ENCODE results near the gene PADI3. TPM values are rescaled to one million over a fixed set of nuclear protein-coding genes. Genes with fewer than 3 reads are reported as not detected.

PADI3 gene
- total RNA-seq, 4 donors from 2014 or later: not detected

- TF ChIP-seq, protein P1, sequence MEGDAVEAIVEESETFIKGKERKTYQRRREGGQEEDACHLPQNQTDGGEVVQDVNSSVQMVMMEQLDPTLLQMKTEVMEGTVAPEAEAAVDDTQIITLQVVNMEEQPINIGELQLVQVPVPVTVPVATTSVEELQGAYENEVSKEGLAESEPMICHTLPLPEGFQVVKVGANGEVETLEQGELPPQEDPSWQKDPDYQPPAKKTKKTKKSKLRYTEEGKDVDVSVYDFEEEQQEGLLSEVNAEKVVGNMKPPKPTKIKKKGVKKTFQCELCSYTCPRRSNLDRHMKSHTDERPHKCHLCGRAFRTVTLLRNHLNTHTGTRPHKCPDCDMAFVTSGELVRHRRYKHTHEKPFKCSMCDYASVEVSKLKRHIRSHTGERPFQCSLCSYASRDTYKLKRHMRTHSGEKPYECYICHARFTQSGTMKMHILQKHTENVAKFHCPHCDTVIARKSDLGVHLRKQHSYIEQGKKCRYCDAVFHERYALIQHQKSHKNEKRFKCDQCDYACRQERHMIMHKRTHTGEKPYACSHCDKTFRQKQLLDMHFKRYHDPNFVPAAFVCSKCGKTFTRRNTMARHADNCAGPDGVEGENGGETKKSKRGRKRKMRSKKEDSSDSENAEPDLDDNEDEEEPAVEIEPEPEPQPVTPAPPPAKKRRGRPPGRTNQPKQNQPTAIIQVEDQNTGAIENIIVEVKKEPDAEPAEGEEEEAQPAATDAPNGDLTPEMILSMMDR (IDR thresholded peaks at IDR 0.05): no peak
- TF ChIP-seq POLR2A (IDR thresholded peaks at IDR 0.05): no peak
- Histone ChIP-seq H3K27ac (no peak overlapping the region), H3K4me3 (no peak overlapping the region), H3K27me3 (no peaks in the 10 kb centered on the region), H3K4me1 (no peaks in the 10 kb centered on the region), H3K9me3 (no peaks in the 10 kb centered on the region), H3K36me3 (no peaks in the 10 kb centered on the region)
- DNase-seq: no peak
These were observed 23.8 kb upstream of the PADI3 start for GRCh38 chr1:17225140-17225539.

DNA sequence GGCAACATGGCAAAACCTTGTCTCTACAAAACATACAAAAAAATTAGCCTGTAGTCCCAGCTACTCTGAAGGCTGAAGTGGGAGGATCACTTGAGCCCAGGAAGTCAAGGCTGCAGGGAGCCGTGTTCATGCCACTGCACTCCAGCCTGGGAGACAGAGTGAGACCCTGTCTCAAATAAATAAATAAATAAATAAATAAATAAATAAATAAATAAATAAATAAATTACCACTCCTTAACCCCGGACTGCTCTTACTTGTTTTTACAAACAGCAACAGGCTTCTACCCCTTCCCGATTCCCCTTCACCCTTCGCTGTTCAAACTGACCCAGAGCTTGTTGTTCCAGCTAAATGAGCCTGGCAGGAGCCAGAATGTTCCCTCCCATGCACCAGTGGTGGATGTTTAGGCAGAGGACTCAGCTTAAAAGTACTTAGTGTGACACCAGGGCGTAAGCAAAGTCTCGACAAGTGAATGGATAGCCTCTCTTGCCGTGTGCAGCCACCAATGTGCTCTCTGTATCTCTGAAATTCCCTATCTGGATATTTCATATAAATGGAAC is 21.5 kb upstream of the PADI3 start:
- H3K27me3 ChIP-seq: no peaks in the 10 kb centered on the region
- H3K27ac ChIP-seq: no peak overlapping the region
- H3K9me3 ChIP-seq: no peaks in the 10 kb centered on the region
- DNase-seq: no peak
- TF ChIP-seq, protein P1 (IDR thresholded peaks at IDR 0.05): no peak
- TF ChIP-seq POLR2A (IDR thresholded peaks at IDR 0.05): no peak
- no peaks in the 10 kb centered on the region for H3K4me1 ChIP-seq
- H3K4me3 ChIP-seq: no peak overlapping the region
- no peaks in the 10 kb centered on the region for H3K36me3 ChIP-seq

- Histone ChIP-seq H3K27ac (no peak overlapping the region), H3K4me1 (peaks cover 0 to 5% (median 1%) of the 10 kb centered on the region in 4 donors), H3K27me3 (no peaks in the 10 kb centered on the region), H3K36me3 (no peaks in the 10 kb centered on the region), H3K9me3 (no peaks in the 10 kb centered on the region), H3K4me3 (no peak overlapping the region)
- TF ChIP-seq, protein P1 (IDR thresholded peaks at IDR 0.05): no peak
- TF ChIP-seq POLR2A (IDR thresholded peaks at IDR 0.05): no peak
- no peak for DNase-seq
These were observed 20.3 kb upstream of the PADI3 start for GRCh38 chr1:17228619-17229018.

- no peaks in the 10 kb centered on the region for H3K27me3 ChIP-seq
- H3K4me3 ChIP-seq: no peak overlapping the region
- TF ChIP-seq POLR2A (IDR thresholded peaks at IDR 0.05): no peak
- H3K4me1 ChIP-seq: peaks cover 0 to 13% (median 1%) of the 10 kb centered on the region in 4 donors
- no peaks in the 10 kb centered on the region for H3K36me3 ChIP-seq
- H3K27ac ChIP-seq: no peak overlapping the region
- DNase-seq: no peak
- no peaks in the 10 kb centered on the region for H3K9me3 ChIP-seq
These were observed 19.5 kb upstream of the PADI3 start for GRCh38 chr1:17229379-17229778.

- TF ChIP-seq POLR2A (IDR thresholded peaks at IDR 0.05): no peak
- TF ChIP-seq, protein P1 (IDR thresholded peaks at IDR 0.05): no peak
- Histone ChIP-seq H3K27me3 (no peaks in the 10 kb centered on the region), H3K4me1 (peaks cover 0 to 13% (median 1%) of the 10 kb centered on the region in 4 donors), H3K27ac (no peak overlapping the region), H3K4me3 (no peak overlapping the region), H3K9me3 (no peaks in the 10 kb centered on the region), H3K36me3 (no peaks in the 10 kb centered on the region)
- DNase-seq: no peak
These were observed 18.8 kb upstream of the PADI3 start for GRCh38 chr1:17230106-17230505.

GRCh38 chr1:17230671-17231310 is 18.1 kb upstream of the PADI3 start:
- Histone ChIP-seq H3K27ac (no peak overlapping the region), H3K9me3 (no peaks in the 10 kb centered on the region), H3K4me1 (peaks cover 0 to 13% (median 1%) of the 10 kb centered on the region in 4 donors), H3K27me3 (no peaks in the 10 kb centered on the region), H3K4me3 (no peak overlapping the region), H3K36me3 (no peaks in the 10 kb centered on the region)
- DNase-seq: no peak
- TF ChIP-seq, protein P1 (IDR thresholded peaks at IDR 0.05): no peak
- no peak for TF ChIP-seq POLR2A (IDR thresholded peaks at IDR 0.05)

Measured in Peyer's patch (tissue), 4 donors.